GM18526 (cell line): Measurements from ENCODE around the gene C6orf47.
A peak's percentile ranks its signal among the peaks of the same experiment; 100 is the strongest.

Source experiments
- POLR2A ChIP-seq: IDR thresholded peaks from 3 replicates; pipeline ENCODE4 v1.6.1; 2011; ENCODE audit not compliant: insufficient read length; ENCODE audit errors: extremely low read depth

The C6orf47 gene

GRCh38 chr6:31665501-31666336, 5.1 kb upstream of the C6orf47 start, which contains the start of gene CSNK2B:
TSS of gene CSNK2B (plus strand) at chr6:31666080. CDS start at chr6:31666832, 752 bp downstream.
- peak; percentile 92 for TF ChIP-seq POLR2A

- peak; percentile 9 for TF ChIP-seq POLR2A
These were observed 4.4 kb upstream of the C6orf47 start, which contains the start of gene GPANK1 for GRCh38 chr6:31664790-31665500. TSS of gene GPANK1 (minus strand) at chr6:31664997. CDS start at chr6:31664478, 519 bp downstream.

GRCh38 chr6:31663961-31664789, 3.6 kb upstream of the C6orf47 start:
- no peak for TF ChIP-seq POLR2A

- no peak for TF ChIP-seq POLR2A
These were observed 2.8 kb upstream of the C6orf47 start for GRCh38 chr6:31663126-31663960.

- no peak for TF ChIP-seq POLR2A
These were observed 1.6 kb upstream of the C6orf47 start for GRCh38 chr6:31662124-31662723.

GRCh38 chr6:31661262-31662123, 915 bp upstream of the C6orf47 start:
- no peak for TF ChIP-seq POLR2A

- no peak for TF ChIP-seq POLR2A
These were observed 763 bp downstream of the C6orf47 start for GRCh38 chr6:31659649-31660380.

- TF ChIP-seq POLR2A: no peak
These were observed 1.5 kb downstream of the C6orf47 start for GRCh38 chr6:31658983-31659648.

- TF ChIP-seq POLR2A: no peak
These were observed 2.4 kb downstream of the C6orf47 start for GRCh38 chr6:31658158-31658688.

- TF ChIP-seq POLR2A: no peak
These were observed 3.0 kb downstream of the C6orf47 start for GRCh38 chr6:31657406-31658157.
